ENCODE results near the gene LMNB1.

- TF ChIP-seq POLR2A (IDR thresholded peaks at IDR 0.05) (peak; percentile 58), CTCF (IDR thresholded peaks at IDR 0.05) (no peak), POLR2AphosphoS5 (IDR thresholded peaks at IDR 0.05) (peak; percentile 49 to 73 (median 57)), EP300 (IDR thresholded peaks at IDR 0.05; ENCODE audit: low read depth) (no peak)
These were observed 1.2 kb downstream of the LMNB1 start for GRCh38 chr5:126777975-126778674.
